HUDEP-2 (cell line): ENCODE measurements around the gene REXO1.

Experiments
- DNase-seq, 76 experiments: peaks; one replicate each; lab custom pipeline; 2025; ENCODE audit not compliant: unreplicated experiment in 76 of 76; lab: John Stamatoyannopoulos, UW

The REXO1 gene

DNA sequence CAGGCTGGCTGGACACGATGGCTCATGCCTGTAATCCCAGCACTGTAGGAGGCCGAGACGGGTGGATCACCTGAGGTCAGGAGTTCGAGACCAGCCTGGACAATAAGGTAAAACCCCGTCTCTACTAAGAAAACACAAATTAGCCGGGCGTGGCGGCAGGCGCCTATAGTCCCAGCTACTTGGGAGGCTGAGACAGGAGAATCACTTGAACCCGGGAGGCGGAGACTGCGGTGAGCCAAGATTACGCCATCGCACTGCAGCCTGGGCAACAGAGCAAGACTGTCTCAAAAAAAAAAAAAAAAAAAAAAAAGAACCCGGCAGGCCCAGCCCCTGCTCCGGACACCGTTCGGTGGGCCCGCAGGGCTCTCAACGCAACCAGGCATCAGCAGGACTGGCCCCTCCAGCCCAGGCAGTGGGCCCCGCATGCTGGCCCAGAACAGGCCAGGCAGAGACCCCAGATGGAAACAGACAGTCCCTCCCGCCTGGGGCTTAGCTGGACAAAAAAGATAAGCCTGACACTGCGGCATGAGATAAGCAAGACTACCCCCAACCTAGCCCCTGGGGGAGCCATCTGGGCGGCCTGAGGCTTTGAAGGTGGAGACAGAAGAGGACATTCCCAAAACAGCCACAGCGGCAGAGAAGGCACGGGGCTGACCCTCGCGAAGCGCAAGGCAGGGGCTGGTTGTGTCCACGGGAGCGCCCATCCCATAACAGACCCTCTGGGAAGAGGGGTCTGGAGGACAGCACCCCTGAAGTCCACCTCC, 11.6 kb downstream of the REXO1 start:
- peak in 71 of 76 experiments; percentile 41 to 96 (median 86) for DNase-seq

DNA sequence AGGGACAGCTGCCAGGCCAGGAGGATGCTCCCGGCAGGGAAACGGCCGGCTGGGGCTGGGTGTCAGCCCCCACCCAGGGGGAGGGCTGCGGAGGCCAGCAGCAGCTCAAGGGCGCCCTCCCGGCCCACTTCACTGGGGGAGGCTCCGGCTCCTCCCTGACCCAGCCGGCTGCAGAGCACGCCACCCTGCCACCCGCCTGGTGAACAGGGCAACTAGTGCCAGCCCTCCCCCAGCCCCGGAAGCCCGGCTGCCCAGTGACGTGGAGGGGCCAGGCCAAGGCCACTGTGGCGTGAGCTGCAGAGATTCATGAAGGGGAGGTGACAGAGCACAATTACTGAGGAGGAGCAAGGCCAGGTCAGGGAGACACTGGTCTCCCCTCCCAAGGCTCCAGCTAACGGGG, 14.7 kb downstream of the REXO1 start:
- DNase-seq = peak in 23 of 76 experiments; percentile 24 to 78 (median 53)

DNA sequence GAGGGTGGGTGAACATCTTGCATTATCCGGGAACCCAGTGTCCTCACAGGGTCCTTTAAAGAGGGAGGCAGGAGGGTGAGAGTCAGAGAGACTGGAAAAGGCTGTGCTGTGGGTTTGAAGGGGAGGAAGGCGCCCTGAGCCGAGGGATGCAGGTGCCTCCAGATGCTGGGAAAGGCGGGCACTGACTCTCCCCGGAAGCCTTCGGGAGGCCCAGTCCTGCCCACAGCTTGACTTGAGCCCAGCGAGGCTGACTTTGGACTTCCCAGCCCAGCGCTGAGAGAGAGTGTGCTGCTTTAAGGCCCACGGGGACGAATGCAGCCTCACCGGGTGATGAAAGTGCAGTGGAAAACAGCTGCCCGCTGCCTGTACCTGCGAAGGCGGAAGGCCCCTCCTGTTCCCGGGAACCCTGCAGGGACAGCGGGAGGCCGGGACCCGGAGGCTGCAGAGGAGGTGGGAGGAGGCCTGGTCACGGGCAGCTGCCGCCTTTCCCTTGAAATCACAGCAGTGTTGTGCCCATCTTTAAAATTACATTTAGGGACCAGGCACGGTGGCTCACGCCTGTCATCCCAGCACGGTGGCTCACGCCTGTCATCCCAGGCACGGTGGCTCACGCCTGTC, 16.1 kb downstream of the REXO1 start:
- DNase-seq = no peak

DNA sequence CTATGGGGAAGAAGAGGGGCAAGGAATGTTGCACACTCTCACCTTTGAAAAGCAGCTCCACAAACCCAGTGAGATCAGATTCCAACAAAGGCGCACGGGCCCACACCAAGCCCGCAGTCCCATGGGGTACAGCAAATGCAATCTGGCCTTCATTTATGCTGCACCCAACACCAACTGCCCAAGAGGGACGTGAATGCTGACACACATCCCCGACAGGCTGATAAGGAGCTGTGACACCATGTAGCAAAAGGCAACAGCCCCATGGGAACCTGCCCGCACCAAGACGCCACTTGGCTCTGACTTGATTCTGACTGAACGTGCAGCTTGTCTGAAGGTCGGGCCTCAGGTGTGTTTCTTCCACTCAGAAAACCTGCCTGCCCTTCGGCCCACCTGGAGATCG, 17.3 kb downstream of the REXO1 start:
- no peak for DNase-seq

DNA sequence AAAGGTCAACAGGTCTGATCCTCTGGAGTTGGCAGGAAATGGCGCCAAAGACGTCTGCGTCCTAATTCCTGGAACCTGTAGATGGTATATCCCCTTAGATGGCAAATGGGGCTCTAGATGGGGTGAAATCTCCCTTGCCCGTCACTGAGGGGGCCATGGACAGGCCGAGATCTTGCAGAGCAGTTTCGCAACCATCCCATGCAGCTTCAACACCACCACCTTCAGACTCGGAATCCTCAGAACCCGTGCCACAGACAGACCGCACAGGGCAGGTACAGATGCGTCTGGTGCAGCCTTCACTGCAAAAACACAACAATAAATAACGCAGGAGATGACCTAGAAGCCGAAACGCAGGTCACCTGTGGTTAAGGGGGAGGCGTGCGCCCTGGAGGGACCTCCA, 17.7 kb downstream of the REXO1 start:
- DNase-seq = no peak

DNA sequence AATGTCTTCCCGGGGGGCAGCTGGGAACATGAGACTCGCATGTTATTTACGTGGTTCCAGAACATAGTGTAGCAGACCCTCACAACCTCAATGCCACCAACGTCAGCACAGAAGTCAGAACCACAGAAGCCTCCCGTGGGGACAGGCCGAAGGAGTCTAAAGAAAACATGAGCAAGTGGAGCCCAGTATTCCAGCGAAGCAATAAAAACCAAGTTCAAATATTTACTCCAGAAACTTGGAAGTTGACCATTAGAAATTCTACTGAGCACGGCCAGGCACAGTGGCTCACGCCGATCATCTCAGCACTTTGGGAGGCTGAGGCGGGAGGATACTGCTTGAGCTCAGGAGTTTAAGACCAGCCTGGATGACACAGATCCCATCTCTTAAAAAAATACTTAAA, 18.3 kb downstream of the REXO1 start:
- no peak for DNase-seq

DNA sequence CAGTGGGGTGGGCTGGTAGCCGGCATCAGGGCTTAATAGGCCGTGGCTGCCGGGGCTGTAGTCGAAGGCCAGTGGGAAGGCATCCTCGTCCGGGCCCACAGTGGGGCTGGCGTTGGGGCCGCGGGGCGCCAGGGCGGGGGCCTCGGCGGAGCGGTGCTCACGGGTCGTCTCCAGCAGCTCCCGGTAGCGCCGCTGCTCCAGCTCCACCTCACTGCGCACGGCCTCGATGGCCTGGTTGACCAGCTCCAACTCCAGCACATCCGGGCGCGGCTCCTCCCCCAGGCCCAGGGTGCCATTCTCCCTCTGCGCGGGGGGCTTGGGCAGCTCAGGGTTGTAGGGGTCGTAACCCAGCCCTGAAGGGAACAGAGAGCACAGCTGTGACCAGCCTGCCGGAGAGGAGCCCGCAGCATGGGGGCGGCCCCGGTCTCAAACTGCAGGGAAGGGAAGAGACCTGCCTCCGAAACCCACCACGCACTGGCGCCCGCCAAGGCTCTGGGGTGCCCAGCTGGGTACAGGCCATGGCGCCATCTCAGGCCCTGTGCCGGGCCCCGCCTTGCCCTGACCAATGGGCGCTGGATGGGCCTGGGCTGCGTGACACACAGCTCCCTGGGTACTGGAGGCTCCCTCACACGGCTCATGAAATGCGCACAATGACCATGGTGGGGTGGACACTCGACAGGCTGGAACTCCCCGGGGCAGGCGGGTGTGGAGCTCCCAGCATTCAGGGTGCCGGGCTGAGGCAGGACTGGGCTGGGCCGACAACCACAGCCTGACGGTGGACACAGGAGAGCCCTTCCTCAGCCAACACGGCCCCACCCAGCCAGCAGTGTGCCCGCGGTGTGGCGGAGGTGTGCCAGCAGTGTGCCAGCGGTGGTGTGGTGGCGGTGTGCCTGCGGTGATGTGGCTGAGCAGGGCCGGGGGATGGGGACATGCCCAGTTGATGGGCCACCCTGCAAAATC, 19.7 kb downstream of the REXO1 start:
- DNase-seq = peak in 13 of 76 experiments; percentile 12 to 37 (median 29)

DNA sequence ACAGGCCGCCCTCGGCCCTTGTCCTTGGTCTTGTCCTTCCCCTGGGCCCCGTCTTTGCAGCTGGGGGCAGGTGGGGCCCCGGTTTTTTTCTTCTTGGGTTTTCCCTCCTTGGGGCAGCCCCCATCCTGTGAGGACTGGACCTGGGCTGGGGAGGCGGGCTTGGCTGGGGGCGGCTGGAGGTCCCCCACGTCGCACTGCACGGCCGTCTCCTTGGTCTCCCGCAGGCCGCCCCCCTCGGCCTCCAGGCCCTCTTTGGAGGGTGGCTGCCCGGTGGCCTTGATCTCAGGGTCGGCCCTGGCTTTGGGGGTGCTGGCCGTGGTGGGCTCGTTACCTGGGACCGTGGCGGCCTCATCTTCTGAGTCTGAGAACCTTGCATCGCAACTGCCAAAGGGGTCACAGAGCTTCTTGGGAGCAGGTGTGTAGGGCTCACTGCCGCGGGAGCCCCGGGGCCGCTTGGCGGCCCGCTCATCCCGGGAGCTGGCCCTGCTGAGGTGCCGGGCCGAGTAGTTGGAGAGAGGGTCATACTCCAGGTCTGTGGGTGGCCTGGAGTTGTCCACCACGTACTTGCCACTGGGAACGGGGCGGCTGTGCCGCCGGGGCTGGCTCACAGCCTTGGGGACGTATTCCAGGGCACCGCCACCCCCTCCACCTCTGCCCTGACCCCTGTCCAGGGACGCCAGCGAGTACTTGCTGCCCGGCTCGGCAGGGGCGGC, 20.6 kb downstream of the REXO1 start:
- no peak for DNase-seq

DNA sequence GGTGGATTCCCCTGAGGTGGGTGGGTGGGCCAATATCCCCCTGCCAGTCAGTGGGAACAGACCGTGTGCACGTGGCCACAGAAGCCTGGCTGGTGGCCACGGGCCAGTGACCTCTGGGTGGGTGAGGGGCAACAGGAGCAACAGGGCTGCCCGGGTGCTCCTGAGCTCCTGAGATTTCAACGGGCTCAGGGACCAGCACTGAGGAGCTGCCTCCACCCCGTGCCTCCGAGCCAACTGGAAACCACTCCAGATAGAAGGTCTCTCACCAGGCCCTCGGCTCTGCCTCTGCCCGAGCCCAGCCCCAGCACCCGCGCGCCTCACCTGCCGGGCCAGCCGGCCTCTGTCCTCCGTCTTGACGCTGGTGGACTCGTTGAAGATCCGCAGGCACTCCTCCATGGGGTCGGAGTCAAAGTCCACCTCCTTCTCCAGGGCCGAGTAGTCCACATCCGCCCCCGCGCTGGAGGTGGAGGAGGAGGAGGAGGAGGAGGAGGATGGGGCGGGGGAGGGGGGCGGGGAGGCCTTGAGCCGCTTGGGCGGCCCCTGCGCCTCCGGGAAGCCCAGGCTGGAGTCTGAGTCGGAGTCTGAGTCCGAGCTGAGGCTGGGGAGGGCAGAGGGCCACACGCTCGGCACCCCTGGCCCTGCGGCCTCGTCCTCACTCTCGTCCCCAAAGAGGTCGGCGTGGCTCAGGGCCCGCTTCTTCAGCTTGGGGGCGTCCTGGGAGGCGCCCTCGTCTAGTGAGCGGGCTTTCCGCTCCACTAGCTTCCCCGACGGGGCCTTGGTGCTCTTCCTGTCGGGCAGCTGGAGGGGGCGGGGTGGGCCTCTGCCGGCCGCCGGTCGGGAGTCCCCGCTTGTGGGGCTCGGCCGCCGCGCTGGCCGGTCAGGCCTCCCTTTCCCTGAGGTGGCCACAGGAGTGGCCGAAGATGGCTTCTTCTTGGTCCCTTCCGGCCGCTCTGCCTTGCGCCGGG, 21.4 kb downstream of the REXO1 start:
- DNase-seq = peak in 11 of 76 experiments; percentile 22 to 64 (median 39)

DNA sequence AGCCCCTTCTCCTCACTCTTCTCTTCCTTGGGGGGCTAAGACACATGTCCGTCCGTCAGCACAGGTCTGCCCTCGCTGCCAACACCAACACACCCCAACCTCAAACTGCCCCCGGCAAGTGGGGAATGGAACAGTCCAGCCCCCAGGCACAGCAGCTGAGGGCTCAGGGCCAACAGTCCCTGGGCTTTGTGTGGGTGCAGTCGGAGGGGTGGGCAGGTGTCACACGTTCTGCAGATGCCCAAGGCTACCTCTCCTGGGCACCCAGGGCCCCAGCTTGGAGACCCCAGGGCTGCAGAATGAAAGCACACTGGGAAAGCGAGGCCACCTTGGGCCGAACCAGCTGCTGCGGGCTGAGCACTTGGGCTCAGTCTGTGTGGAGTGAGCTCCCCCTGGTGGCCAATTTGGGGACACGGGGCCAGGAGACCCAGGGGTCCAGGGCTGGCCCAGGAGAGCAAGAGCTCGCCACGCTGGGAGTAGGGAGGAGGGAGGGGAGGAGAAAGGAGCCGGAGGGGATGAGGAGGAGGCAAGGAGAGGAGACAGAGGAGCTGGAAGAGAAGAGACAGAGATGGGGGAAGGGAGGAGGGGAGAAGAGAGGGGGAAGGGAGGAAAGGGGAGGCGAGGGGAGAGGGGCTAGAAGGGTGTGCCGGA, 22.2 kb downstream of the REXO1 start:
- DNase-seq = peak in 61 of 76 experiments; percentile 29 to 88 (median 73)

DNA sequence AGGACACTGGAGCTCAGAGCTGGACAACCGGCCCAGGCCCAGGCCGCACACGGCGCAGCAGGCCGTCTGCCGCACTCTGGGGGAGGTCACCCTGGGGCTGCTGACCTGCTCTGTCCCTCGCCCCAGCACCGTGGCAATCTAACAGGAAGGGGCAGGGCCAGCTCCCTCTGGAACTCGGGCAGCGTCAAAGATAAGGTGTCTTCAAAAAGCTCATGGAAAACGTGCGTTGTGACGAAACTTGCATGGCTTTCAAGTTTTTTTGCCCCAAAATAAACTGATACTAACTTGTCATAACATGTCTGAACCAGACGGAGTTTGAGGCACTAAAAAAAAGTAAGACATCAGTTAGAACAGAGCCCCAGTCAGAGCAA, 24.0 kb downstream of the REXO1 start:
- no peak for DNase-seq

DNA sequence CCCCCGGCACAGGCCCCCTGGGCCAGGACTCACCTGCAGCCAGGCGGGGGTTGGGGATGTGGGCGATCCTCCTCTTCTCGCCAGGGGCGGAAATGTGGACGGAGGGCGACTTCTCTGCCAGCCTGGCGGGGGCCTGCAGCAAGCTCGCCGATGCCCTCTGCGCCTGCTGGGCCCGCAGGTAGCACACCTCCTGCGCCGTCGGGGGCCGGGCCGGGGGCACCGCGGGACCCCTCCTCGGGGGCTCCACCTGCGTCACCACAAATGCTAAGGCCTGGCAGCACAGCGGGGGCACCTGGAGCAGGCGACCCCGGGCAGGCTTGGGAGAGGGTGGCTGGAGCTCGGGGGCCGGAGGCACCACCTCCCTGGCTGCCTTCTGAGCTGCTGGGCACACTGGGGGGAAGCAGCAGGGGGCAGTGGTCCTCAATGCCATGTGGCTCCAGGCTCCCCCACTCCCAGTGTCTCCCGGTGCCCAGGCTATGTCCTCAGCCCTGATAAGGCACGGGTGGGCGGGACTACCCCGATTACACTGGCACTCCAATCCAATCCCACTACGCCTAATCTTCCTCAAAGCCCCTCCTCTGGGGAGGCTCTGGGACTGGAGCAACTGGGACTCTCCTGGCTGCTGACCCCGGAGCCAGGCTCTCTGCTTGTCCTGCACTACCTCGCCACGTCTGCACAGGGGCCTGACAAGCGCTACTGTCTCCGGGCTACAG, 24.6 kb downstream of the REXO1 start:
- peak in 16 of 76 experiments; percentile 11 to 56 (median 26) for DNase-seq

DNA sequence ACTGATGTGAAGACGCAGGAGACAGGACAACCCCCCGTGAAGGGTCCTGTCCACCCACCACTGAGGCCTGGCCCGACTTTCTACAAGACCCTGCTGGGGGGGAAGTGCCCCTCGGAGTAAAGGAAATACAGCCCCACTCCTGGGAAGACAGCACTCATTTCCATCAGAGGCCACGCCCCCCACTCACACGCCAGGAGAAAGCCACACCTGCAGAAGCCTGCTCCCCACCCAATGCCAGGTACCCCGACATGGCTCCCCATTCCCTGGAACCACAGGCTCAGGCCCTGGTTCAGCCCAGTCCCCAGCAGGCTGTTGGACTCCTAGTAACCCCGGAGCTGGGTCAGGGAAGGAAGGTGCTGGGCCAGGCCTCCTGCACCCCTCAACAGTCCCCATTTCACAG, 25.3 kb downstream of the REXO1 start:
- no peak for DNase-seq

DNA sequence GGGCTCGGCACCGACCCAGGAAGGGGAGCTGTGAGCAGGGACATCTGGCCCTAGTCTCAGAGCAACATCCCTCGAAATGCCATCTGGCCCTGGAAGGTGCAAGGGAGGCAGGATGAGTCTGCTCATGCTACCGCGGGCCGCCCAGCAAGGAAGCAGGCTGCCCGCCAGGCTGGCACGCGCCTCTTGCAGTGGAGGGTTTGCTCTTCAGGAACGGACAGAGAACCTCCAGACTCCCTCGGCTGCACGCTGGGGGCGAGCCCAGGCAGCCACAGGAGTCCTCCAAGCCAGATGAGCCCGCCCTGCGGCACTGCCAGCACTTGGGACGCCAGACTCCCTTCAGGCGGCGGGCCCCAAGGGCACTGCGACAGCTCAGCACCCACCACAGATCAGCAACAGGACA, 26.1 kb downstream of the REXO1 start:
- no peak for DNase-seq

DNA sequence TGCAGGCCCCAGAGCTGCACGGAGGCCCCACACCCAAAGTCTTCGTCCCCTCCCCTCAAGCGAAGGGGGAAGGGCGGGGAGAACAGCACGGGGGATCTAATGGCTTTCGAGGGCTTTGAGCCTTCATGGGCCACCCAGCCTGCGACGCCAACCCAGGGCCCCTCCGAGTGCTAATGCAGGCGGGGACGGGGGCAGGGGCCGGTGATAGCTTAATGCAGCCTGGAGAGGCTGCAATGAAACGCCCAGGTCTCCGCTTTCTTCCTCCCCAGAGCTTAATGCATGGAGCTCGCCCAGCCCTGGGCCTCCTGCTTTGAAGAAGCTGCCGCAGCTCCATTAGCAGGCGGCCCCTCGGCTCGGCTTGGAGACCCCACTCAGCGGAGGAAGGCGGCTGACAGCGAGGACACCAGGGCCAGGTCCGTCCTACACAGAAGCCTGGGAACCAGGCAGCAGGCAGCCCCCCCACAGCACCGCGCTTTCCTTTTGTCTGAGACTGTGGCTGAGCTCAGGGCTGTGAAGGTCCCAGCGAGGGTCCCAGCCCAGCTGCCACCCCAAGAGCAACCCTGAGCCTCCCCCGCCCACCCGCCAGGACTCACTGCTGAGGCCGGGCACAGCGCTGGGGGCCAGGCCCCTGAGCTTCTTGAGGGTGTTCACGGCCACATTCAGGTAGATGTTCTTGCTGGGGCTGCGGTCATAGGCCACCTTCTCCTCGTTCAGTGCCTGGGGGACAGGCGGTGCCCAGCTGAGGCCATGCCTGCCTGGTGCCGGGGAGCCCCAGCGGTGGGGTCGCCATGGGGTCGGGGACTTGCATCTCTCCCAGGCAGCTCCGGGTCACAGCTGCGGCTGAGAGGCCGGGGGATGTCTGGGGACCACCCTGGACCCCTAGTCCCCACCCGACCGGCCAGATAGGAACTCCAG, 28.7 kb downstream of the REXO1 start:
- DNase-seq = no peak

DNA sequence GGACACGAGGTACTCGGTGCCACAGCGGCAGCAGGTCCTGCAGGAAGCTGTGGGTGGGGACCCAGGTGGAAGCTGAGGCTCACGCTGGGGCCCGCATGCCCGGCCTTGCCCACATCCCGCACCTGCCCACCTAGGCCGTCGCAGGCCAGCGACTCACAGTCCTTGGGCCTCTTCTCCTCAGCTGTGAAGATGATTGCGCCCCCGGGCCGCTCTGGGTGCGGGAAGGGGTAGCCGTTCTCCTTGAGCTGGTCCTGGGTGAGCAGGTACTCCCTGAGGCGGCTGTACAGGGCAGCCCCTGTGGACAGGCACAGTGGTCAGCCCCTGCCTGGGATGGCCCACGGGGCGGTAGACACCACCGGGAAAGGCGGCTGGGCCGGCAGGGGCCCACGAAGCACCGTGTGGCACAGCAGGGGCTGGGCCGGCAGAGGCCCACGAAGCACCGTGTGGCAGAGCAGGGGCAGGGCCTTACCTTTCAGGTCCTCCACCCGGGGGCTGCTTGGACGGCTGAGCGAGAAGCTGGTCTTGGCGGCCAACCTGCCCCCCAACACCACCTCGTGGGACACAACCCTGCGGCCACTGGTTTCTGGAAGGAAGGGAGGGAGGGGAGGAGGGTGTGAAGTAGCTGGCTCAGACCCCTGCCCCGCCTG, 29.6 kb downstream of the REXO1 start:
- DNase-seq = no peak
